Measurements from ENCODE around the gene CALN1.

DNA sequence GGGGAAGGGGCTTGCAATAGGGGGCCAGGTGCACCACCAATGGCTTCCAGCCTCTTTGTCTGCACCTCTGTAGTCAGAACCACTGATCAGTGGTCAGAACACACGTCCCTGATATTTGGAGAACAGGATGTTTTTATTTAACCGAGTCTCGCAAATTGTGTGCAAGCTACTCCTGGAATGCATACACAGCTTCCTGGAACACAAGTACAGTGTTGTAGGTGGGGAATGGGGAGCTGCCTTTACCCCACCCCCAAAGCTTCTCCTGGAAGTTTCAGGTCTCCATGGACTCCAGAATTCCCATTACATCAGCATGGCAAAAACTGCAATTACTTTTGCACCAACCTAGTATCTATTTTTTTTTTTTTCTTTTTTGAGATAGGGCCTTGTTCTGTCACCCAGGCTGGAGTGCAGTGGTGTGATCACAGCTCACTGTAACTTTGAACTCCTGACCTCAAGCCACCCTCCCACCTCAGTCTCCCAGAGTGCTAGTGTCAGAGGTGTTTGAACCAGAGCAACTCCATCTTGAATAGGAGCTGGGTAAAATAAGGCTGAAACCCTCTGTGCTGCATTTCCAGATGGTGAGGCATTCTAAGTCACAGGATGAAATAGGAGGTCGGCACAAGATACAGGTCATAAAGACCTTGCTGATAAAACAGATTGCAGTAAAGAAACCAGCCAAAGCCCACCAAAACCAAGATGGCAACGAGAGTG lies 374.0 kb downstream of the CALN1 start:
- TF ChIP-seq, protein P1, sequence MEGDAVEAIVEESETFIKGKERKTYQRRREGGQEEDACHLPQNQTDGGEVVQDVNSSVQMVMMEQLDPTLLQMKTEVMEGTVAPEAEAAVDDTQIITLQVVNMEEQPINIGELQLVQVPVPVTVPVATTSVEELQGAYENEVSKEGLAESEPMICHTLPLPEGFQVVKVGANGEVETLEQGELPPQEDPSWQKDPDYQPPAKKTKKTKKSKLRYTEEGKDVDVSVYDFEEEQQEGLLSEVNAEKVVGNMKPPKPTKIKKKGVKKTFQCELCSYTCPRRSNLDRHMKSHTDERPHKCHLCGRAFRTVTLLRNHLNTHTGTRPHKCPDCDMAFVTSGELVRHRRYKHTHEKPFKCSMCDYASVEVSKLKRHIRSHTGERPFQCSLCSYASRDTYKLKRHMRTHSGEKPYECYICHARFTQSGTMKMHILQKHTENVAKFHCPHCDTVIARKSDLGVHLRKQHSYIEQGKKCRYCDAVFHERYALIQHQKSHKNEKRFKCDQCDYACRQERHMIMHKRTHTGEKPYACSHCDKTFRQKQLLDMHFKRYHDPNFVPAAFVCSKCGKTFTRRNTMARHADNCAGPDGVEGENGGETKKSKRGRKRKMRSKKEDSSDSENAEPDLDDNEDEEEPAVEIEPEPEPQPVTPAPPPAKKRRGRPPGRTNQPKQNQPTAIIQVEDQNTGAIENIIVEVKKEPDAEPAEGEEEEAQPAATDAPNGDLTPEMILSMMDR (conservative IDR thresholded peaks at IDR 0.05): no peak
- no peak for TF ChIP-seq ZFX (IDR thresholded peaks at IDR 0.05)
